DND-41 (cell line): ENCODE measurements around the gene DSTN.

Source experiments
- ATAC-seq: fragments of 200-7000 bp; cut with Tn5 transposase; 3 replicates; pipeline ENCODE4 v1.9.1; 2021; ENCODE audit warnings: low read depth; ENCODE audit not compliant: insufficient read depth
- DNase-seq: peaks from one replicate; pipeline ENCODE4 v3.0.0-alpha.2; 2020
- H2AFZ ChIP-seq: 2 replicates; pipeline ENCODE4 v1.6.0; 2012; ENCODE audit warnings: low read depth, low read length
- H3K27ac ChIP-seq: 2 replicates; pipeline ENCODE4 v1.5.1; 2012; ENCODE audit warnings: low read length, inconsistent platforms
- H3K27me3 ChIP-seq: fragments of 200-600 bp; sonication (generic); 2 replicates; pipeline ENCODE4 v1.6.0; 2012; ENCODE audit warnings: low read length, mild to moderate bottlenecking, inconsistent platforms; ENCODE audit not compliant: insufficient read depth, poor library complexity
- H3K36me3 ChIP-seq: 2 replicates; pipeline ENCODE4 v1.5.1; 2012; ENCODE audit warnings: low read length, inconsistent platforms; ENCODE audit not compliant: insufficient read depth
- H3K4me1 ChIP-seq: 2 replicates; pipeline ENCODE4 v1.5.1; 2012; ENCODE audit warnings: mild to moderate bottlenecking, low read length; ENCODE audit not compliant: insufficient read depth
- H3K4me2 ChIP-seq: 2 replicates; pipeline ENCODE4 v1.6.0; 2012; ENCODE audit warnings: mild to moderate bottlenecking, moderate library complexity, low read length, inconsistent platforms; ENCODE audit not compliant: insufficient read depth
- H3K4me3 ChIP-seq, 2 experiments: fragments of 200-600 bp in 1 of 2; shearing (Covaris generic) in 1 of 2; 2 replicates each; pipeline ENCODE4 v1.5.1; 2012 to 2016; ENCODE audit warnings: inconsistent platforms in 2 of 2, low read length in 2 of 2, mild to moderate bottlenecking in 2 of 2, low read depth in 1 of 2, moderate library complexity in 1 of 2
- H3K79me2 ChIP-seq: 2 replicates; pipeline ENCODE4 v1.6.0; 2012; ENCODE audit warnings: low read length, inconsistent platforms; ENCODE audit not compliant: insufficient read depth
- H3K9ac ChIP-seq: 2 replicates; pipeline ENCODE4 v1.6.0; 2012; ENCODE audit warnings: low read depth, mild to moderate bottlenecking, inconsistent platforms, low read length, moderate library complexity
- H3K9me3 ChIP-seq: 2 replicates; pipeline ENCODE4 v1.5.1; 2012; ENCODE audit warnings: low read length, moderate library complexity, mild to moderate bottlenecking, inconsistent platforms; ENCODE audit not compliant: insufficient read depth, severe bottlenecking
- H4K20me1 ChIP-seq: 2 replicates; pipeline ENCODE4 v1.6.0; 2012; ENCODE audit warnings: low read length; ENCODE audit not compliant: insufficient read depth
- EZH2 ChIP-seq: IDR thresholded peaks from 3 replicates; pipeline ENCODE4 v1.6.1; 2012; ENCODE audit warnings: borderline replicate concordance, low read depth, mild to moderate bottlenecking, moderate library complexity, low read length, inconsistent platforms; ENCODE audit not compliant: severe bottlenecking
- TF ChIP-seq, protein P1 (sequence below): IDR thresholded peaks from 2 replicates; pipeline ENCODE4 v1.5.1; 2012; ENCODE audit warnings: borderline replicate concordance, low read length, moderate library complexity, mild to moderate bottlenecking; ENCODE audit not compliant: poor library complexity, severe bottlenecking; ENCODE audit errors: extremely low read depth

The DSTN gene

DNA sequence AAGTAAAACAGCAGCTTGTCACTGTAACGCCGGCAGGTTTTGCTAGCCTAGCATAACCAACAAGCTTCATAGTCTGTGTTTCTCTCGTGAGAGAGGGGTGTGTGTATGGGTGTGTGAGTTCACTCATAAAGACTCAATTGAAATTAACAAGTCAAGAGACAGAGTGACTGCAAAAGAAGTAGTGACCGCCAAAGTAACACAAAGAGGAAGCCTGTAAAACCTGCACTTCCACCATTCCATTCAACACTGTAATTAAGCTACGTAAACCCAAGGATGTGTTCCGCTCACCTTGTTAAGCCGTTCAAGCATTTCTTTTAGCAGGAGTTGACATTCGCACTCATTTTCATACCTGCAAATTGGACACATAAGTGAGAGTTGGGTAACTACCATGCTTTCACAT, 45.3 kb upstream of the DSTN start:
- Histone ChIP-seq H3K79me2 (no peaks in the 10 kb centered on the region), H3K4me3 (no peak overlapping the region), H3K9me3 (no peaks in the 10 kb centered on the region), H3K4me1 (no peaks in the 10 kb centered on the region), H3K27me3 (peaks cover 10% of the 10 kb centered on the region), H2AFZ (no peak overlapping the region), H3K9ac (no peak overlapping the region), H3K4me2 (no peak overlapping the region), H3K36me3 (no peaks in the 10 kb centered on the region), H3K27ac (no peak overlapping the region), H4K20me1 (no peaks in the 10 kb centered on the region)
- TF ChIP-seq, protein P1, sequence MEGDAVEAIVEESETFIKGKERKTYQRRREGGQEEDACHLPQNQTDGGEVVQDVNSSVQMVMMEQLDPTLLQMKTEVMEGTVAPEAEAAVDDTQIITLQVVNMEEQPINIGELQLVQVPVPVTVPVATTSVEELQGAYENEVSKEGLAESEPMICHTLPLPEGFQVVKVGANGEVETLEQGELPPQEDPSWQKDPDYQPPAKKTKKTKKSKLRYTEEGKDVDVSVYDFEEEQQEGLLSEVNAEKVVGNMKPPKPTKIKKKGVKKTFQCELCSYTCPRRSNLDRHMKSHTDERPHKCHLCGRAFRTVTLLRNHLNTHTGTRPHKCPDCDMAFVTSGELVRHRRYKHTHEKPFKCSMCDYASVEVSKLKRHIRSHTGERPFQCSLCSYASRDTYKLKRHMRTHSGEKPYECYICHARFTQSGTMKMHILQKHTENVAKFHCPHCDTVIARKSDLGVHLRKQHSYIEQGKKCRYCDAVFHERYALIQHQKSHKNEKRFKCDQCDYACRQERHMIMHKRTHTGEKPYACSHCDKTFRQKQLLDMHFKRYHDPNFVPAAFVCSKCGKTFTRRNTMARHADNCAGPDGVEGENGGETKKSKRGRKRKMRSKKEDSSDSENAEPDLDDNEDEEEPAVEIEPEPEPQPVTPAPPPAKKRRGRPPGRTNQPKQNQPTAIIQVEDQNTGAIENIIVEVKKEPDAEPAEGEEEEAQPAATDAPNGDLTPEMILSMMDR: no peak
- TF ChIP-seq EZH2: no peak
- ATAC-seq (no peak), DNase-seq (no peak)

GRCh38 chr20:17525132-17525531, 44.7 kb upstream of the DSTN start:
- H2AFZ ChIP-seq: no peak overlapping the region
- no peaks in the 10 kb centered on the region for H3K4me1 ChIP-seq
- ATAC-seq (no peak), DNase-seq (no peak)
- no peak overlapping the region for H3K4me3 ChIP-seq
- peaks cover 6% of the 10 kb centered on the region for H3K27me3 ChIP-seq
- no peak overlapping the region for H3K27ac ChIP-seq
- TF ChIP-seq, protein P1: no peak
- no peak for TF ChIP-seq EZH2
- H3K36me3 ChIP-seq: no peaks in the 10 kb centered on the region
- no peaks in the 10 kb centered on the region for H3K9me3 ChIP-seq
- no peaks in the 10 kb centered on the region for H4K20me1 ChIP-seq
- no peaks in the 10 kb centered on the region for H3K79me2 ChIP-seq
- H3K9ac ChIP-seq: no peak overlapping the region
- H3K4me2 ChIP-seq: no peak overlapping the region

DNA sequence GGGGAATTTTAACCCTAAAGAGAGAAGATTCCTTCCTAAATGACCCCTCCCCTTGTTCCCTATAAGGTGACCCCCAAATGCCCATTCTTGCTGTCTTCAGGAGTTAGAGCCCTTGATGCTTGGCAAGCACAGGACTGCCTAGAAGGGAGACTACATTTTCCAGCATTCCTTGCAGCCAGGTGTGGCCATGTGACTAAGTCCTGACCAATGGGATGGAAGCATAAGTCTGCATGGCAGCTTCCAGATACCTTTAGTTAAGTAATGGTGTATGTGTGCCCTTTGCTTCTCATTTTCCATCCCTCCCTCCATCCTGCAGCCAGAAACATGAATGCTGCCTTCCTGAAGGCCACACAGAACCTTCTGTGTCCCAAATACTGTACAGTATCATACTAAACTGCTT, 44.2 kb upstream of the DSTN start:
- Histone ChIP-seq H3K4me3 (no peak overlapping the region), H3K27ac (no peak overlapping the region), H4K20me1 (no peaks in the 10 kb centered on the region), H3K27me3 (peaks cover 6% of the 10 kb centered on the region), H3K4me2 (no peak overlapping the region), H3K9me3 (no peaks in the 10 kb centered on the region), H2AFZ (no peak overlapping the region), H3K36me3 (no peaks in the 10 kb centered on the region), H3K4me1 (no peaks in the 10 kb centered on the region), H3K9ac (no peak overlapping the region), H3K79me2 (no peaks in the 10 kb centered on the region)
- TF ChIP-seq, protein P1: no peak
- TF ChIP-seq EZH2: no peak
- ATAC-seq (peak; percentile 72), DNase-seq (no peak)

GRCh38 chr20:17529586-17529985, 40.3 kb upstream of the DSTN start:
- no peak overlapping the region for H2AFZ ChIP-seq

More at GRCh38 chr20:17529586-17529985, 40.3 kb upstream of the DSTN start:
- TF ChIP-seq, protein P1: no peak
- no peak for TF ChIP-seq EZH2
- Histone ChIP-seq H3K36me3 (no peaks in the 10 kb centered on the region), H3K9ac (no peak overlapping the region), H3K79me2 (no peaks in the 10 kb centered on the region), H3K9me3 (no peaks in the 10 kb centered on the region), H3K4me1 (no peaks in the 10 kb centered on the region), H3K27ac (no peak overlapping the region), H4K20me1 (no peaks in the 10 kb centered on the region), H3K27me3 (peaks cover 6% of the 10 kb centered on the region), H3K4me3 (no peak overlapping the region), H3K4me2 (no peak overlapping the region)
- DNase-seq (no peak), ATAC-seq (no peak)
